NB4 (cell line): ENCODE data around the gene LYPD5.

Source experiments
- CTCF ChIP-seq: IDR thresholded peaks from one replicate; pipeline ENCODE4 v1.5.1; 2012; ENCODE audit warnings: low read depth, low read length
- MAX ChIP-seq: IDR thresholded peaks from 2 replicates; pipeline ENCODE4 v1.6.1; 2011; ENCODE audit warnings: low read depth, low read length
- POLR2A ChIP-seq: IDR thresholded peaks from 2 replicates; pipeline ENCODE4 v1.6.1; 2011; ENCODE audit warnings: mild to moderate bottlenecking; ENCODE audit not compliant: insufficient read length; ENCODE audit errors: extremely low read depth

DNA sequence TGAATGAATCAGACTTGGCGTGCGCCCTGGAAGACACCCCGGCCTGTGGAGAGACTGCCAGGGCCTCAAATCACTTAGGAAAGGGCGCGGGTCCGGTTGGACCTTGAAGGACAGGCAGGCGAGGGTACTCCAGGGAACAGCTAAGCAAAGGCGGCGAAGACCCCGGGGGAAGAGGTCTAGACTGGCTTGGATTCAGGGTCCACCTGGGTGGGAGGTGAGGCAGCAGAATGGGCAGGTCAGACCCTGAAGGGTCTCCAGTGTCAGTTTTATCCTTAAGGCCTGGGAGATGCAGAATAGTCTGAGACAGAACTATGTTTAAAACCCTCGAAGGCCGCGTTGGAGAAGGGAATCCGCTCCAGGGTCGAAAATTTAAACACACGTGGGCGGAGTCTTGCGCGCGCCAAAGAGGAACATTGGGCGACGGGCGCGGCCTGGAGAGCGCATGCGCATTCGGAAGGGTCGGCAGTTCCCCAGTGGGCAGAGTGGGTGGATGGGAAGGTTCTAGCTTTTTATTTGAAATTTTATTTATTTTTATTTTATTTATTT is 46.9 kb downstream of the LYPD5 start:
- TF ChIP-seq POLR2A (peak; percentile 13), CTCF (no peak), MAX (peak; percentile 96)
